Measurements from ENCODE around the gene USP46.
A peak's percentile ranks its signal among the peaks of the same experiment; 100 is the strongest.

USP46 gene

DNA sequence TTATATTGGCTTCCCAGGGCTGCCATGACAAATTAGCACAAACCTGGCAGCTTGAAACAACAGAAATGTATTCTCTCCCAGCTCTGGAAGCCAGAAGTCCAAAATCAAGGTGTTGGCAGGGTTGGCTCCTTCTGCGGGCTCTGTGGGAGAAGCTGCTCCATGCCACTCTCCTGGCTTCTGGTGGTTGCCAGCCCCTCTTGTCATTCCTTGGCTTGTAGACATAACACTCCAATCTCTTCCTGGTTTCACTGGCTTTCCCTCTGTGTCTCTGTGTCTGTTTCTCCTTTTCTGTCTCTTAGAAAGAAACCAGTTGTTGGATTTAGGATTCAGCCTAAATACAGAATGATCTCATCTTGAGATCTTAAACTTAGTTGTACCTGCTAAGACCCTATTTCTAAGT lies 85.5 kb downstream of the USP46 start:
- no peak for DNase-seq (ENCODE audit: low read depth)
- TF ChIP-seq, protein P1, sequence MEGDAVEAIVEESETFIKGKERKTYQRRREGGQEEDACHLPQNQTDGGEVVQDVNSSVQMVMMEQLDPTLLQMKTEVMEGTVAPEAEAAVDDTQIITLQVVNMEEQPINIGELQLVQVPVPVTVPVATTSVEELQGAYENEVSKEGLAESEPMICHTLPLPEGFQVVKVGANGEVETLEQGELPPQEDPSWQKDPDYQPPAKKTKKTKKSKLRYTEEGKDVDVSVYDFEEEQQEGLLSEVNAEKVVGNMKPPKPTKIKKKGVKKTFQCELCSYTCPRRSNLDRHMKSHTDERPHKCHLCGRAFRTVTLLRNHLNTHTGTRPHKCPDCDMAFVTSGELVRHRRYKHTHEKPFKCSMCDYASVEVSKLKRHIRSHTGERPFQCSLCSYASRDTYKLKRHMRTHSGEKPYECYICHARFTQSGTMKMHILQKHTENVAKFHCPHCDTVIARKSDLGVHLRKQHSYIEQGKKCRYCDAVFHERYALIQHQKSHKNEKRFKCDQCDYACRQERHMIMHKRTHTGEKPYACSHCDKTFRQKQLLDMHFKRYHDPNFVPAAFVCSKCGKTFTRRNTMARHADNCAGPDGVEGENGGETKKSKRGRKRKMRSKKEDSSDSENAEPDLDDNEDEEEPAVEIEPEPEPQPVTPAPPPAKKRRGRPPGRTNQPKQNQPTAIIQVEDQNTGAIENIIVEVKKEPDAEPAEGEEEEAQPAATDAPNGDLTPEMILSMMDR (IDR thresholded peaks at IDR 0.05; ENCODE audit: low read length, missing control alignments) = no peak
- no peak overlapping the region for H3K4me3 ChIP-seq (replicated peaks; ENCODE audit: low read depth, low read length)

DNA sequence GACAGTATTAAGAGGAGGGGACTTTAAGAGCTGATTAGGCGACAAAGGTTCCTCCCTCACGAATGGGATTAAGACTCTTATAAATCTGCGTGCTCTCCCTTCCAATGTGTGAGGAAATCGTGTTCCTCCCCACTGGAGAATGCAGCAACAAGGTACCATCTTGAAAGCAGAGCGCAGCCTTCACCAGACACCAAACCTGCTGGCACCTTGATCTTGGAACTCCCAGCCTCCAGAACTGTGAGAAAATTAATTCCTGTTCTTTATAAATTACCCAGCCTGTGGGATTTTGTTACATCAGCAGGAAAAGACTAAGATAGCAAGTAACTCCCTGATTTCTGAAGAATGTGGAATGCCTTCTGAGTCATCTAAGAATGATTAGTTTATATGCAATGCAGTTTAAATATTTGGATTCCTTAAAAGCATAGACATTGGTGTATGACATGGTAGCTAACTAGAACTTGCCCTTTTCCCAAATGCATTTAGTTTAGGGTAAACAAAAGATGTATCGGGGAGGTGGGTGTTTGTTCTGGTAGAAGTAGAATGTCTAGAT lies 86.1 kb downstream of the USP46 start:
- no peak overlapping the region for H3K4me3 ChIP-seq (replicated peaks; ENCODE audit: low read depth, low read length)
- TF ChIP-seq, protein P1 (IDR thresholded peaks at IDR 0.05; ENCODE audit: low read length, missing control alignments) = no peak
- peak; percentile 79 for DNase-seq (ENCODE audit: low read depth)

DNA sequence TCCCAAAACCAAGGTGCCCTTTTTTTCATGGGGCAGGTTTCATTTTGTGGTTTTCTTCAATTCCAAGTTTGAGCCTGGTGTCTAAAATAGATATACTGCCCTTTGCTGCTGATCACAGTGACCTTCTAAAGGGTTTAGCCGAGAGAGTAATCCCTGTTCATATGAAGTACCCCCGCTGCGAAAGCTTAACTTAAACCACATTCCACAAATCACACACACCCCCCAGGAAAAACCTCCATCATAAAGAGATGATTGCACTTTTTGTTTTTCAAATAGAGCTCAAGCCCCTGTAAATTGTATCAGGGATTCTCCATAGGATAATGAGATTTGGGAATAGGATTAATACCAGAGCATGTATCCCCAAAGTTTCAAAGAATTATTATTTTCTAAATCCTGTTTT lies 90.8 kb downstream of the USP46 start:
- H3K4me3 ChIP-seq (replicated peaks; ENCODE audit: low read depth, low read length) = no peak overlapping the region
- TF ChIP-seq, protein P1 (IDR thresholded peaks at IDR 0.05; ENCODE audit: low read length, missing control alignments) = no peak
- DNase-seq (ENCODE audit: low read depth) = no peak

DNA sequence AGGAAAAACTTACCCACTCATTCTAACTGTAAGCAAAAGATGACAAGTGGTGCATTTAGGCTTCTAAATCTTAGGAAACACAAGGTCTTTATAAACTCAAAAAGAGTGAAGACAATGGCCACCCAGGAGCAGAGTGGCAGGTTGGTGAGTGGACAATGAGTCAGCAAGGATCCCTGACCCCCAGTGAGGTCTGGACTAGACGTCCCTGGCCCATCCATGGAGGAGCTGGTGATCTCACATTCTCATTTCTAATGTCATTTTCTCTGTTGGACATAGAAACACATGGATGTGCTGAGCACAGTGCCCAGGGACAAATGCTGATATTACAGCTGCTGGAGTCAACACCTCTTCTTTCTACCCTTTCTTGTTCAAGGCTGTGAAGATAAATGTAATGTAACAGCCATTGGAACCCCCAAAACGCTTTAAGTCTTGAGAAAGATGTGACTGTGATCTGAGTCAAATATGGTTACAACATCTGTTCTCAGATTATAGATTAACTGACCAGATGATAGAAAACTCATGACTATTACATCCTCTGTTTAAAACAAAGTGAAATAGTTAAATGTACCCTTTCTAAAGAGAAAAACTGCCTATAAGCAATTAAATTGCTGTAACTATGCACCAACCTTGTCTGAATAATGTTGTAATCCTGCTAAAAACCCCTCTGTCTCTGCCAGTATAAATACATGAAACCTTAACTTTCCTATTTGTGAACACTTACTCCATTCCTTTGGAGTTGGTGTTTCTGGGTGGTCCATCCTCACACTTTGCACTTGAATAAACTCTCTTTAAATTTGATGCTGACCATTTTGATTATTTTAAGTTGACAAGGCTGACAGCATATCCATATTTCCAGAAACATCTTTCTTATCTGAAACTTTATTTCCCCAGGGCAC lies 92.7 kb downstream of the USP46 start:
- DNase-seq (ENCODE audit: low read depth) = no peak
- H3K4me3 ChIP-seq (replicated peaks; ENCODE audit: low read depth, low read length) = no peak overlapping the region
- TF ChIP-seq, protein P1 (IDR thresholded peaks at IDR 0.05; ENCODE audit: low read length, missing control alignments) = no peak

DNA sequence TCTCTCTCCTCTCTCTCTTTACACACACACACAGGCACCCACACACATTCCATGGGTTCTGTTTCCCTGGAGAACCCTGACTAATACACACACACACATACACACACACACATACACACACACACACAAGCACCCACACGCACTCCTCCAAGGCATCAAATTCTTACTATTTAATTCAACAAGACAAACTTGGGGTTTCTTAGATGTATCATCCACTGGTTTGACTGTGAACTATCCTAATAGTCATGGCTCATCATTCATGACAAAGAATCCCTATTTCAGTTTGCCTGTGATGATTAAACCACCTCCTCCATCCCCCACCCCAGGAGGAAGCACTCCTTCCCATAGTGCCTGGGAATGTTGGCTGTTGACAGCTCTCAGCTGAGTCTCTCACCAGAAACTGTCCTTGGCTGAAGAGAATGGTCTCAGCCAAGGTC lies 98.2 kb downstream of the USP46 start:
- TF ChIP-seq, protein P1 (IDR thresholded peaks at IDR 0.05; ENCODE audit: low read length, missing control alignments) = no peak
- no peak overlapping the region for H3K4me3 ChIP-seq (replicated peaks; ENCODE audit: low read depth, low read length)
- DNase-seq (ENCODE audit: low read depth) = peak; percentile 48

DNA sequence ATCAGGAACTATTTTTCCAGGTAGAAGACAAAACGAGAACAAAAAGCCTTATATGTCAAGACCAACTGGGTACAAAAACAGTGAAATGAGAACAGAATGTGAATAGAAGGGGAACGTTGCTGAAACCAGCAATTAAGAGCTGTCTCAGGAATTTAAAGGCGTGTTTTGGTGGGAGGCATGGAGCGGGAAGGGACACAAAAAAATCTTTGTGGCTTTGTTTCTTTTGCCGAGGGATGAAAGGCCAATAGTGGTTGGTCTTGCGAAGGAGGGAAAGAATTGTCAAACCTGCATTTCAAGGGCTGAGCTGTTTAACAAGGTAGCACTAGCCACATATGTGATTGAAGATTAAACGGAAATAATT lies 103.8 kb downstream of the USP46 start:
- DNase-seq (ENCODE audit: low read depth) = no peak

More for the DNA sequence above, 103.8 kb downstream of the USP46 start:
- H3K4me3 ChIP-seq (replicated peaks; ENCODE audit: low read depth, low read length) = no peak overlapping the region
- TF ChIP-seq, protein P1 (IDR thresholded peaks at IDR 0.05; ENCODE audit: low read length, missing control alignments) = no peak
